Measurements from ENCODE around the gene MTRFR.

MTRFR gene

GRCh38 chr12:123227581-123228258, 5.5 kb upstream of the MTRFR start:
- TF ChIP-seq CTCF (conservative IDR thresholded peaks at IDR 0.05; ENCODE audit: control insufficient read depth, insufficient read depth, low read depth, low read length): no peak
- no peak for DNase-seq (ENCODE audit: low read depth)
- no peak overlapping the region for H3K4me3 ChIP-seq (ENCODE audit: control insufficient read depth, low read depth, low read length)

- no peak for TF ChIP-seq CTCF (conservative IDR thresholded peaks at IDR 0.05; ENCODE audit: control insufficient read depth, insufficient read depth, low read depth, low read length)
- H3K4me3 ChIP-seq (ENCODE audit: control insufficient read depth, low read depth, low read length): no peak overlapping the region
- DNase-seq (ENCODE audit: low read depth): no peak
These were observed 4.2 kb upstream of the MTRFR start for GRCh38 chr12:123229051-123229450.

GRCh38 chr12:123231931-123232330, 1.3 kb upstream of the MTRFR start:
- DNase-seq (ENCODE audit: low read depth): no peak
- H3K4me3 ChIP-seq (ENCODE audit: control insufficient read depth, low read depth, low read length): peak overlapping the region; percentile 98
- no peak for TF ChIP-seq CTCF (conservative IDR thresholded peaks at IDR 0.05; ENCODE audit: control insufficient read depth, insufficient read depth, low read depth, low read length)

GRCh38 chr12:123232472-123232806, 797 bp upstream of the MTRFR start:
- DNase-seq (ENCODE audit: low read depth): no peak
- TF ChIP-seq CTCF (conservative IDR thresholded peaks at IDR 0.05; ENCODE audit: control insufficient read depth, insufficient read depth, low read depth, low read length): no peak
- H3K4me3 ChIP-seq (ENCODE audit: control insufficient read depth, low read depth, low read length): peak overlapping the region; percentile 98

GRCh38 chr12:123233505-123234308, 471 bp downstream of the MTRFR start:
- H3K4me3 ChIP-seq (ENCODE audit: control insufficient read depth, low read depth, low read length): peak overlapping the region; percentile 98
- no peak for DNase-seq (ENCODE audit: low read depth)
- TF ChIP-seq CTCF (conservative IDR thresholded peaks at IDR 0.05; ENCODE audit: control insufficient read depth, insufficient read depth, low read depth, low read length): no peak

GRCh38 chr12:123237646-123238329, 4.6 kb downstream of the MTRFR start:
- peak; percentile 84 for TF ChIP-seq CTCF (conservative IDR thresholded peaks at IDR 0.05; ENCODE audit: control insufficient read depth, insufficient read depth, low read depth, low read length)
- DNase-seq (ENCODE audit: low read depth): peak; percentile 76
- no peak overlapping the region for H3K4me3 ChIP-seq (ENCODE audit: control insufficient read depth, low read depth, low read length)
